Measurements from ENCODE around the gene MC1R.

GRCh38 chr16:89936034-89936433, 17.4 kb downstream of the MC1R start:
- TF ChIP-seq POLR2A (IDR thresholded peaks at IDR 0.05; ENCODE audit: low read depth, low read length): no peak
- no peak for TF ChIP-seq CTCF (conservative IDR thresholded peaks at IDR 0.05; ENCODE audit: low read depth, low read length)

All from IMR-90 (cell line).